Measurements from ENCODE around the gene SCG3.

Gene SCG3

GRCh38 chr15:51669381-51669780, 11.9 kb upstream of the SCG3 start:
- H3K27ac ChIP-seq (ENCODE audit: low read length) = no peak overlapping the region
- no peak overlapping the region for H3K4me3 ChIP-seq (ENCODE audit: low read length)
- H3K9me3 ChIP-seq (ENCODE audit: insufficient read depth, low read length) = no peaks in the 10 kb centered on the region
- no peaks in the 10 kb centered on the region for H3K27me3 ChIP-seq (ENCODE audit: low read depth, low read length)
- TF ChIP-seq EZH2phosphoT487 (IDR thresholded peaks at IDR 0.05; ENCODE audit: low read depth) (no peak), CTCF (IDR thresholded peaks at IDR 0.05; ENCODE audit: low read depth, low read length) (no peak)
- H3K4me2 ChIP-seq (ENCODE audit: low read length) = no peak overlapping the region
- peaks cover 7% of the 10 kb centered on the region for H3K4me1 ChIP-seq (ENCODE audit: low read length)
- no peaks in the 10 kb centered on the region for H3K36me3 ChIP-seq (replicated peaks; ENCODE audit: low read depth, low read length)
- H3K9ac ChIP-seq (ENCODE audit: low read length) = no peak overlapping the region
- H3K79me2 ChIP-seq (ENCODE audit: low read length) = no peaks in the 10 kb centered on the region
- no peak overlapping the region for H2AFZ ChIP-seq (ENCODE audit: low read depth, low read length)
- H4K20me1 ChIP-seq (ENCODE audit: insufficient read depth, low read length) = no peaks in the 10 kb centered on the region

DNA sequence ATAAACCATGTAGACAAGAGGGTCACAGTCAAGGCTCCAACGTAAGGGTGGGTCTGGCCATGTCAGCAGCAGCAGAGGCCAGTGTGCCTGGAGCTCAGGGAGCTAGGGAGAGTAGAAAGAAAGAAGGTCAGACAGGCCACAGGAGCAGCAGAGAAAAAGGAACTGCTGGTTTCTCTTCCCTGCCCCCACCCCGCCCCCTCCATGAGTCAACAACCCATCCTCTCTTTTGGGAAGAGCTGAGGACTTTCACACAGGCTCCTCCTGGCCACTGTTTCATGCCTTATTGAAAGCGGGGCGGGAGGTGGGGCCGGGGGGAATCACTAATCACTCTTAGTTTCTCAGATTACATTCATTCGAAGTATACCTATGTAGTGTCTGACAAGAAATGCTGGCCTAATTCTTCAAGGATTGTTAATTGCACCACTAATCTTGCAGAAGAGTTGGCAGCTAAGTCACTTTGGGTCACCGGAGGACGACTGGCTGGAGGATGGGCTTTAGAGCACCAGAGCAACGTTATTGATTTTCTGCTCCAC, 9.1 kb upstream of the SCG3 start:
- Histone ChIP-seq H2AFZ (ENCODE audit: low read depth, low read length) (no peak overlapping the region), H3K4me3 (ENCODE audit: low read length) (no peak overlapping the region), H3K27ac (ENCODE audit: low read length) (no peak overlapping the region), H3K79me2 (ENCODE audit: low read length) (no peaks in the 10 kb centered on the region), H3K36me3 (replicated peaks; ENCODE audit: low read depth, low read length) (no peaks in the 10 kb centered on the region), H3K27me3 (ENCODE audit: low read depth, low read length) (no peaks in the 10 kb centered on the region), H3K9ac (ENCODE audit: low read length) (no peak overlapping the region), H3K4me1 (ENCODE audit: low read length) (peaks cover 7% of the 10 kb centered on the region), H3K9me3 (ENCODE audit: insufficient read depth, low read length) (no peaks in the 10 kb centered on the region), H3K4me2 (ENCODE audit: low read length) (no peak overlapping the region), H4K20me1 (ENCODE audit: insufficient read depth, low read length) (no peaks in the 10 kb centered on the region)
- no peak for TF ChIP-seq EZH2phosphoT487 (IDR thresholded peaks at IDR 0.05; ENCODE audit: low read depth)
- no peak for TF ChIP-seq CTCF (IDR thresholded peaks at IDR 0.05; ENCODE audit: low read depth, low read length)

DNA sequence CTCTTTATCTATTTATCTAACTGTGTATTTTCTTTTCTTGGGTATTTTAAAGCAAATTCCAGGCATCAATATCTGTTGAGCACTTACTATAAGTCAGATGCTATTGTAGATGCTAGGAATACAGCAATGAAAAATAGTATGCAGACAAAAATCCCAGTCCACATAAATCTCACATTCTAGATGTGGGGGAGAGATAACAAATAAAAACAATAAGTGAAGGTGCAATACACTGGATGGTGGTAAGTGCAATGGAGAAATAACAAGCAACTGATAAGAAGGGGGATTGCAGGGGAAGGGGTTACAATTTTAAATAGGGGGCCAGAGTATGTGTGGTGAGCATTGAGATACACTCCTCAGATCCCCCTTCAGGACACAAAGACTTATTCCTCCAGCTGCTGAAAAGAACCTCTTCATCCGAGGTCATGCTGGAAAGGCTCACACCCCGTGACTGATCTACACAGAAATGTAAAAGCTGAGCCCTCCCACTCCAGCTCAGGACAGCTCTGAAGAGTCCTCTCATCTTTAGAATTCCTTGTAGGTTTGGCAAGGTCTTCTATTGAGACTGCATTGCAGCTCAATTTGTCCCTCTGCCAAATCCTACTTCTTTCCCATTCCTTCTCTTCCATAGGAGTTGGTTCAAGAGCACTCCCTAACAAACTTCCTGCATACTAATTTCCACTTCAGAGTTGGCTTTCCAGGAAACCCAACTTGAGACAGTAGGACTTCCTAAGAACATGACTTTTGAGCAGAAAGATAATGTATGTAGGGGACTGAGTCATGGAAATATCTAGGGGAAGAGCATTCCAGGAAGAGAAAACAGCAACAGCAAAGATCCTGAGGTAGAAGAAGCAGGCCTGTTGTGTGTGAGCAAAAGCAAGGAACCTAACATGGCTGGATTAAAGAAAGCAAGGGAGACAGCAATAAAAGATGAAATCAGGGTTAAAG, 8.1 kb upstream of the SCG3 start:
- Histone ChIP-seq H3K4me1 (ENCODE audit: low read length) (peaks cover 10% of the 10 kb centered on the region), H3K4me2 (ENCODE audit: low read length) (no peak overlapping the region), H3K9ac (ENCODE audit: low read length) (no peak overlapping the region), H3K9me3 (ENCODE audit: insufficient read depth, low read length) (no peaks in the 10 kb centered on the region), H3K27ac (ENCODE audit: low read length) (no peak overlapping the region), H3K4me3 (ENCODE audit: low read length) (no peak overlapping the region), H3K79me2 (ENCODE audit: low read length) (no peaks in the 10 kb centered on the region), H2AFZ (ENCODE audit: low read depth, low read length) (no peak overlapping the region), H3K36me3 (replicated peaks; ENCODE audit: low read depth, low read length) (no peaks in the 10 kb centered on the region), H3K27me3 (ENCODE audit: low read depth, low read length) (no peaks in the 10 kb centered on the region), H4K20me1 (ENCODE audit: insufficient read depth, low read length) (no peaks in the 10 kb centered on the region)
- TF ChIP-seq EZH2phosphoT487 (IDR thresholded peaks at IDR 0.05; ENCODE audit: low read depth) = no peak
- no peak for TF ChIP-seq CTCF (IDR thresholded peaks at IDR 0.05; ENCODE audit: low read depth, low read length)

- H3K4me2 ChIP-seq (ENCODE audit: low read length) = no peak overlapping the region
- H3K36me3 ChIP-seq (replicated peaks; ENCODE audit: low read depth, low read length) = no peaks in the 10 kb centered on the region
- peaks cover 11% of the 10 kb centered on the region for H3K4me1 ChIP-seq (ENCODE audit: low read length)
- peaks cover under 1% of the 10 kb centered on the region; the same call in 1 of the 2 replicates for H3K27me3 ChIP-seq (ENCODE audit: low read depth, low read length)
- H3K27ac ChIP-seq (ENCODE audit: low read length) = no peak overlapping the region
- H3K9me3 ChIP-seq (ENCODE audit: insufficient read depth, low read length) = no peaks in the 10 kb centered on the region
- no peaks in the 10 kb centered on the region for H3K79me2 ChIP-seq (ENCODE audit: low read length)
- TF ChIP-seq CTCF (IDR thresholded peaks at IDR 0.05; ENCODE audit: low read depth, low read length) (no peak), EZH2phosphoT487 (IDR thresholded peaks at IDR 0.05; ENCODE audit: low read depth) (no peak)
- no peaks in the 10 kb centered on the region for H4K20me1 ChIP-seq (ENCODE audit: insufficient read depth, low read length)
- H3K4me3 ChIP-seq (ENCODE audit: low read length) = no peak overlapping the region
- no peak overlapping the region for H3K9ac ChIP-seq (ENCODE audit: low read length)
- no peak overlapping the region for H2AFZ ChIP-seq (ENCODE audit: low read depth, low read length)
These were observed 6.1 kb upstream of the SCG3 start for GRCh38 chr15:51675234-51675633.

Data from OCI-LY3 (cell line).